ENCODE measurements around the gene FAM222A.

The FAM222A gene

GRCh38 chr12:109724321-109724892, 10.8 kb downstream of the FAM222A start:
- H3K4me3 ChIP-seq (ENCODE audit: low read depth, low read length), result no peak overlapping the region

DNA sequence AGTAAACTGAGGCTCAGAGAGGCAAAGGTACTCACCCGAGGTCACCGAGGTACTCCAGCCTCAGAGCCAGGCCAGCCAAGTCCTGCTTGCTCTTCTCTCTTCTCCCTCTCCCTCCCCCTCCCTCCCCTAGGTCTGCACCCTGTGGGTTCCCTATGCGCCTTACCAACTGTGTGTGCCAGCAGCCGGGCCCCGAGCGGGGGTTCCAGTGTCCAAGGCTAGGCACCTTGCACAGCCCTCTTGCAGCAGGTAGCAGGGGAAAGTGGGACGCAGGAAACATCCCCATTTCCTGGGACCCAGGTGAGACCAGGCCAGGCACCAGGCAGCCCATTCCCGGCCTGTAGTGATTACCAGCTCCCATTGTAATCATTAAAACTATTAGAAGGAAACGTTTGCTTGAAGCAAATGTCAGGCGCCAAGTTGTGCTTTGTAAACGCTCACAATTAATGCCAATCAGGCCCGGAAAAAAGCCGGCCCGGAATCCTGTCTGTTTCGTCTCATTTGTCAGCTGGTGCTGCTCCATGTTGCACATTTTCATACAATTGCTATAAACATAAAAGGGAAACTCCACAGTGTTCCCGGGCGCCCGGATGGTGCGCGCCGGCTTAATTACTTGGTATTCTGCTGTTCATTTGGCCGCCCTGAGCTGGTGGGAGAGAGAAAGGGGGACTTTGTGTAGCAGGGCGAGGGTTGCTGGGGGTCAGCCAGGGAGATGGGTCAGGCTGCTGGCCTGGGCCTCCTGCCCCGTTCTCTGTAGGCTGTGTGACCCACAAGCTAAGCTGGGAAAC, 11.9 kb downstream of the FAM222A start:
- no peak overlapping the region for H3K4me3 ChIP-seq (ENCODE audit: low read depth, low read length)

DNA sequence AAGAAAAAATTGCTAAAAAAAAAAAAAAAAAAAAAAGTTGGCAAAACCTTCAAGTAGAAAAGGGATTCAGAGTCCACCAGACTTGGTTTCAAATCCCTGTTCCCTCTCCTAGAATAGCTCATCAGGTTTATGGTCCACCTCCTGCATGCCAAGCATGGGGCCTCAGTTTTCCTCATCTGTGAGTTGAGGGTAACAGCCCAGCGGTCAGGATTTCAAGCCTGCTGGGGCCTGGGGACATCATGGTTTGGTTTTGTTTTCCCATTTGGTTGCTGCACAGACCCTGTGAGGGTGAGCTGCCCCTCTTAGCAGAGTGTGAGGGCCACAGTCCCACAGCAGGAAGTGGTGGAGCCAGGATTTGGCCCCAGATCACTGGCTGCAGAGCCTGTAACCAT, 12.5 kb downstream of the FAM222A start:
- H3K4me3 ChIP-seq (ENCODE audit: low read depth, low read length), result no peak overlapping the region

DNA sequence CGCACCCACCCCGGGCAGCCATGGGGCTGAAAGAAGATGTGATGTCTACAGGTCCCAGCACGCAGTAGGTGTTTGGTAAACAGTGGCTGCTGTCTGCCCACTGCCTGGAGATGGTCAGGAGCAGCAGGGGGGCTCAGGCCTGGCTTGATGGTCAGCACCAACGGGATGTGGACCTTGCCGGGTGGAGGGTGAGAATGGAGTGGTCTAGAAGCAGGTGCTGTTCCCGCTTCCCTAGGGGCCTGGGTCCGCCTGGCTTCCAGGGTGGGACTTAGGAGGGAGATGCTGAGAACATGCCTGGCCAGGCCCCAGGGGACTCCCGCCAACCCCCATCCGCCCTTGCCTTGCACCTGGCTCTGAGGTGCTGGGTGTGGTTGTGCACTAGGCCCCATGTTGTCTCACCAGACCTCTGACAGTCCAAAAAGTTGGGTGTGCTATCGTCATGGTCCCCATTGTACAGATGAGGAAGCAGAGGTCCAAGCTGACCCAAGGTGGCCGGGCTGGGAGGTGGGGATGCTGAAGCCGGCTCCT, 12.9 kb downstream of the FAM222A start:
- no peak overlapping the region for H3K4me3 ChIP-seq (ENCODE audit: low read depth, low read length)

DNA sequence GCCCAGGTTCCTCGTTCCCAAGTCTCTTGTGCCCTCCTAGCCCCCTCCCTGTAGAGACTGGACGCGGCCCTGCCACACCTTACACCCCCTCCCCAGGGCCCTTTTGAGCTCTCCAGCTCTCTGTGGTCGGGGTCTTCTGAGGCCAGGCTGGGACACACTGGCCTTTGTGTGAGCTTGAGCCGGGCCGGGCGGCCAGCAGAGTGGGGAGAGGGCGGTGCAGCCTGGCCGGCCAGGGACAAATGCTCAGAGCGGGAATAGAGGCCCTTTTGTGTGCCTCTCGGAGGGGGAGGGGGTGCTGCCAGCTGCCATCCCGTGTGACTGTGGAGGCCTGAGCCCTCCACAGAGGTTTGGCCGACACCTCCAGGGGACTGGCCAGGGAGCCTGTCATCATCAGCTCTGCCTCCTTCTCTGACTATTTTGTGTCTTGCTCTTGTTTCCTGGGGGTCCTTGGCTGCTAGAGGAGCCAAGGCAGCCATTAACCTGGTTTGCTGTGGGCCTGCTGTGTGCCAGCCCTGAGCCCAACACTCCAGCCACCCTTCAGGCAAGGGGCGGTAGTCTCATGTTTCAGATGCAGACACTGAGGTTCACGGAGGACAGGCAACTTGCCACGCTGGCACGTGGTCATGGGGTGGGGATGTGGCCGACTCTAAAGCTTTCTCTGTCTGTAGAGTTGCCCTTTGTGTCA, 13.6 kb downstream of the FAM222A start:
- H3K4me3 ChIP-seq (ENCODE audit: low read depth, low read length), result no peak overlapping the region

DNA sequence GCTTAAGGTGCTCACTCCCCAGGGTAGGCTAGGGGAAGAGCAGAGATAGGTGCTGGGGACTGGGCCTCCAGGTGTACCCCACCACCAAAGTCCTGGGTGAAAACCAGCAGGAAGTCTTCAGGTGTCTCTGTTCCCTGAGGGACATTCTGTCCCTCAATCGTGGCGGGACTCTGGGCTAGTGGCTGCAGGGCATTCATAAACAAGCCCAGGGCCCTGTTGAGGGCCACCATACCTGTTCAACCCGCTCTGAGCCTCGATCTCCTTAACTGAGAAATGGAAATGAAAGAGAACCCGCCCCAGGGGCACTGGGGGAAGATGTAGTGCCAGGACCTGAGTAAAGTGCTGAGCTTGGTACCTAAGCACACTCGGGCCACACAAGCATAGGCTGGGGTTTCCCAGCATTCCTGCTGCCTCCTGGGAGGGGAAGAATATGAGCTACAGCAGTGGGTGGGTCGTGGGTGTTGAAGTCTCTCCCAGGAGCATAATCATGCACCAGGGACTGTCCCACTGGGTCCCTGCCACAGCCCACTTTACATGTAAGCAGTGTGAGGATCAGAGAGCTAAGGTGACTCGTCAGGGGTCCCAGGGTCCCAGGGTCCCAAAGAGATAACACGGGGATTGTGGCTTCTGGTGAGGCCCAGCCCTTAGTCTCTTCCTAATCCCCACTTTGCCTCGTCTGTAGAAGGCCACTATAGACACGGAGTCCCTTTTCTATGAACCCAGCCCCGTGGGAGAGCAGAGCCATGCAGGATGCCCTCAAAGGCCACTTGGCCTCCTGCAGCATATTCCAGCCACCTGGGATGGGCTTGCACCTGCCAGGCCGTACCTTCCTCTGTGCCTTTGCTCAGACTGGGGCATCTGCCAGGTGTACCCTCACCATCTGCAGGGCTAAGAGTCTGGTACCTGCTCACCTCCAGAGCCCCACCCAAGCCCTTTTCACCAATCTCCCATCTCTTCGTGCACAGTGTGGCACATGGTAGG, 14.4 kb downstream of the FAM222A start:
- no peak overlapping the region for H3K4me3 ChIP-seq (ENCODE audit: low read depth, low read length)

DNA sequence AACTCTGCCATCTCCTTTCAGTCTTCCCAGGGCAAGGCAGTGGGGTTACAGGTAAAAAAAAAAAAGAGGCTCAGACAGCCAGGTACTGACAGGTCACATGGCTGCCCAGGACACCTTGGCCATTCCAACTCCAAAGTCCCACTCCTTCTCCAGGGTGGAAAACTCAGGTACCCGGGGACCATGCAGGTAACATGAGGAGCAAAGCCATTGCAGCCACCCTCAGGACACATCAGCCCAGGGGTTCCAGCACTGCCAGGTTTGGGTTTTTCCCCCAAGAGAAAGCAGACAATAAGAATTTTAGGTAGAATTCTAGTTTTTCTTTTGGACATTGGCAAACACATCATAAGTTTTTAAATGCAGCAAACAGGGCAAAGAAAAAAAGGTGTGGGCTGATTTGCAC, 15.3 kb downstream of the FAM222A start:
- no peak overlapping the region for H3K4me3 ChIP-seq (ENCODE audit: low read depth, low read length)

DNA sequence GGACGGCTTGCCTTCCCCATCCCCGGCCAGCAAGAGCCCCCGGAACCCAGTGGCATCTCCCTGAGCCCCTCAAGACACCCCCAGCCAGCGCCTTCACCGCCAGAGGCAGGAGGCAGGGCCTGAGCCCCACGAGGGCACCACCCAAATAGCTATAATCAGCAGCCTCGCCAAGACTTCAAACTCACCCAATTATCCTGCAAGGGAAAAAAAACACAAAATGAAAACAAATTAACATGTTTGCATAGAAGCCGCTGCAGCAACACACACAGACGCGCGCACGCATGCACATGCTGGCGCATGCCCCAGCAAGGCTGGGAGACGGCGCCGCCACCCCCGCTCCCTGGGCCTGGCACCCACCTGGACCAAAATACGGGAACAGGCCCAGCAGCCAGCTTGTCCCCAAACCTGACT, 15.8 kb downstream of the FAM222A start:
- H3K4me3 ChIP-seq (ENCODE audit: low read depth, low read length), result no peak overlapping the region

DNA sequence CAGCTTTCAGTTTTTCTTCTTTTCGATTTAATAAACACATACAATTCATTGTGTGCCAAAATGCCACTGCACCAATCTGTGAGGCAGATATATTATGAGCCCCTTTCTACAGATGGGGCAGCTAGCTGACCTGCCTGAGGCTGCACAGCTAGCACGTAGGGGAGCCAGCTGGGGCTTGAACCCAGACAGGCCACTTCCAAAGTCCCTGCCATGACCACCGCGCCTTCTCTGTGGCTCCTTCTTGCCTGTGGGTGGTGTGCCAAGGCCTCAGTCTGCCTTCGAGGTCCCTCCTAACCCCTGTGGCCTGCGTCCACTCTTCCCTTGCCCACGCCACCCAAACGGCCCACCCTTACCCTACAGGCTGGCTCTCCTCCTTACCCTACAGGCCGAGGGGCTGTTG, 16.2 kb downstream of the FAM222A start:
- H3K4me3 ChIP-seq (ENCODE audit: low read depth, low read length), result no peak overlapping the region

DNA sequence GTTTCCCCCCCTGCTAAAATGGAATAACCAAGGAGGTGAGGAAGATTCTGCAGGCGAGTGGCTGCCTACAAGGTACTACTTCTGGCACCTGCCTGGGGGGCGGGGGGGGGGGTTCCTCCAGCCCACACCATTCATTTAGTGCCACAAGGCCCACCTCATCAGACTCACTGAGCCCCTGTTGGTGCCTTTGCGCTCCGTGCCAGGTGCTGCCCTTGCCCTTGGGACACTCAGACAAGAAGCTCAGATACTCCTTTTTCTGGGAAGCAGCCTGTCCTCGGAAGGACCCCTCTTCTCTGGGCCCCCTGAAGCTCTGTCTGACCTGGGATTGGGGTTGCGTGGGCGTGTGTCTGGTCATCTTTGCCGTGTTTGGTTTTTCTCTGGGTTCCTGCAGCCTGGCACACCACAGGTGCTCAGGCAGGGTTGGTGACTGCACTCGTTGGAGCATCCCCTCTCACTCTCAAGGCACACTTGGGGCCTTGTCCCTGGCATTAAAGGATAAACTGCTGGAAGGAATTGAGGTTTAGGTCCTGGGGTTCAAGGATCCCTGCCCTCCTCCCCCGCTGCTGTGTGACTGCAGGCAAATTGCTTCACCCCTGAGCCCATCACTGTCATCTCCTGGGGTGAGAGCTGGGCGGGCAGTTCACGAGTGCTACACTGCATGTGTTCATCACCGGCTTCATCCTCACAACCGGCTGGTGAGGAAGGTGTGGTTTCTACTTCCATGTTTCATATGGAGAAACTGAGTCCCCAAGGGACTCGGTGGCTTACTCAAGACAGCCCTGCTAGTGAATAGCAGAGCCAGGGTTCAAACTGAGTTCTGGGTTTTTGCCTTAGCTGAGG, 16.9 kb downstream of the FAM222A start:
- H3K4me3 ChIP-seq (ENCODE audit: low read depth, low read length), result no peak overlapping the region

DNA sequence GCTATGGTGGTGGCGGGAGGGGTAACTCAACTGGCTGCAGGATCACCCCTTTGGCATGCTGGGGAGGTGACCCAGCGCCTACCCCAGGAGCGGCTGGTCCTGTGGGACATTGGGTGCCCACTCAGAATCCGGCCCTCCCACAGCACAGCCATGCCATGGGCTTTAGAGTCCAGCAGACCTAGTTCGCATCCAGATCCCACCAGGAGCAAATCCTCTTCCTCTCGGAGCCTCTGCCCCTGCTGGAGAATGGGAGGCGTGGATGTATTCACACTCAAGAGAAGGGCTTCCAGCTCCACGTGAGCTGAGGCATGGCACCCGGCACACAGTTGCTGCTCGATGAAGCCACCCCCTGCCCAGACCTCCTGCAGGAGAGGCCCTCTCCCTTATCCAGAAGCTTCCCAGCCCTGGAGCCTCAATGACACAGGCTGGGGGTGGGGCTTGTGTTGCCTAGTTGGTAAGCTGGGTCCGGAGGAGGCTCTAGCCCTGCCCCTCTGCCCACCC, 17.7 kb downstream of the FAM222A start:
- no peak overlapping the region for H3K4me3 ChIP-seq (ENCODE audit: low read depth, low read length)

DNA sequence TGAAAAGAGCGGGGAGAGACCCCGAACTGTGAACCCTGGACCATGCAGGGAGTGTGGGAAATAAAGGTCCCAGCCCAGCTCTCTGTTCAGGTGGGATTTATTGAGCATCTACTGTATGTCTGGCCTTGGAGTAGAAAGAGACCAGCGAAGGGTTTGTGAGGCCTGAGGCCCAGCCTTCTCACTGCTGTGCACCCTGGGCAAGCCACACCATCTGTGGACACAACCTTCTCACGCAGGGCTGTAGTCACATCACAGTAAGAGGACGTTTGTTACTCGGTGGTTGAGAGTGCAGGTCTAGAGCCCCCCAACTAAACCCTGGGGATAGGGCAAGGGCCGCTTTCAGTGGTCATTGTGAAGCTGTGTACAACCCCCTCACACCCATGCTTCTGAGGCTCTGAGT, 18.2 kb downstream of the FAM222A start:
- H3K4me3 ChIP-seq (ENCODE audit: low read depth, low read length), result no peak overlapping the region

GRCh38 chr12:109732321-109733305, 19.0 kb downstream of the FAM222A start:
- H3K4me3 ChIP-seq (ENCODE audit: low read depth, low read length), result no peak overlapping the region

GRCh38 chr12:109734219-109735000, 20.8 kb downstream of the FAM222A start:
- H3K4me3 ChIP-seq (ENCODE audit: low read depth, low read length), result no peak overlapping the region

GRCh38 chr12:109735051-109735521, 21.5 kb downstream of the FAM222A start:
- H3K4me3 ChIP-seq (ENCODE audit: low read depth, low read length), result no peak overlapping the region

DNA sequence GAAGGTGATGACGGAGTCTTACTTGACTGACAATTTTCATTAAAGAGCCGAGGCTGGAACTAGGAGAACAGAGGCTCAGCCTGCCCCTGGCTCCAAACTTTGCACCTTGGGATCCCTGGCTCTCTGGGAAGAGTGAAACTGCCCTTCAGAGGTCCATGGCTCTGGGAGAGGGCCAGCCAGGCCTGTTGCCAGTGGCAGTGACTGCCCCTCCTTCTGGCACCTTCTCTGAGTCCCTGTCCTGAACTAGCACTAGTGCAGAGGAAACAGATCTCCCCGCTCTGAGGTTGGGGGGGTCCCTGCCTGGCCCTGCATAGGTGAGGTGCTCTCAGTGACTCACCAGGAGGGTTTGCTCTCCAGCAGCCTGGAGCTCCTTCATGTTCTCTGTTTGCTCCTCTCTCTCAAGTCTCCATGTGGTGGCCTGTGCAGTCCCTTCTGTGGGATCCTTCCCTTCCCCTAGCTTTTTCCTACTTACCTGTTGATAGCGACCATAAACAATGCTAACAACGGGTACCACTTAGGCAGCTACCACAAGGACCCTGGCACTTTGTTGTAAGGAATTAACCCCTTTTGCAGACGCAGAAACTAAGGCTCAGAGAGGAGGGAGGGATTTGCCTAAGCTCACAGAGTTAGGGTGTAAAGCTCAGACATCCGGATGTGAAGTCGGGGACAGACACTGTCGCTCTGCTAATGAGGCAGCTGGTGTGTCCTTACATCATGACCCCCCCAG, 22.4 kb downstream of the FAM222A start:
- H3K4me3 ChIP-seq (ENCODE audit: low read depth, low read length), result no peak overlapping the region

DNA sequence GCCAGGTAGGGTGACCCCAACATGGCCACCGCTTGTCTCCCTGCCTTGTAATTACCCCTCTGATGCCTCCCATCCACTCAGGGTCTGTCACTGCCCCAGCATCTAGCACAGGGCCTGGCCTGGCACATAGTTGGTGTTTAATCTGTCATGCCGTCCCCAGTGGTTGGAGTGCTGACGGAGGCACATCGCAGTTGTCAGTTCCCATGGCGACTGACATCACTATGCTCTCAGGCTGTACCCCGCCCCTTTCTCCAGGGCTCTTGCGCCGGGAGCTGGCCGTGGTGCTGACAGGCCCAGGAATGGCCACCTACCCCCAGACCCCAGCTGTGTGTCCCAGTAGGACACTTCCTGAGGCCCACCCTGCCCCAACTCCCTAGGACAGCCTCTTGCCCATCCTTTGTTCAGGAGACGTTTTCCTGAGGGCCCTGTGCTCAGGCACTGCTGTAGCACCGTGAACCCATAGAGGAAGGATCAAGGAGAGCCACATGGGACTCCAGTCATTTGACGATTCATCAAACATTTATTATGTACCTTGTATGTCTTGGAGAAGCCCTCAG, 23.0 kb downstream of the FAM222A start:
- no peak overlapping the region for H3K4me3 ChIP-seq (ENCODE audit: low read depth, low read length)

Data from iPS-11a (cell line).